Activated CD4-positive, alpha-beta T cell treated with anti-CD3 and anti-CD28 coated beads for 36 hours (primary cell): ENCODE data around the gene KNDC1. TPM values are rescaled to one million over a fixed set of nuclear protein-coding genes. Genes with fewer than 3 reads are reported as not detected.

Experiments
- ATAC-seq: fragments of 200-7000 bp; cut with Tn5 transposase; one replicate; pipeline ENCODE4 v1.10.0; 2021; ENCODE audit warnings: mild to moderate bottlenecking, moderate library complexity
- CTCF ChIA-PET: fragments of 350-600 bp; sonication (Branson Sonifier 250); formaldehyde crosslinking; loops from one replicate; lab custom pipeline; 2021; ENCODE audit warnings: antibody characterized with exemption; lab: Charles Lee
- POLR2A ChIA-PET: fragments of 350-600 bp; sonication (Branson Sonifier 250); formaldehyde crosslinking; loops from one replicate; lab custom pipeline; 2021; ENCODE audit warnings: antibody characterized with exemption, inconsistent platforms; lab: Charles Lee
- DNase-seq: peaks from one replicate; pipeline ENCODE4 v3.0.0-alpha.2; 2020
- H3K27ac Mint-ChIP-seq: one replicate; pipeline ENCODE4 v1.8.0; 2021; ENCODE audit warnings: mixed read lengths
- H3K27me3 Mint-ChIP-seq: one replicate; pipeline ENCODE4 v1.8.0; 2021; ENCODE audit warnings: mixed read lengths
- H3K36me3 Mint-ChIP-seq: one replicate; pipeline ENCODE4 v1.8.0; 2021; ENCODE audit warnings: low read depth, mixed read lengths
- H3K4me1 Mint-ChIP-seq: one replicate; pipeline ENCODE4 v1.8.0; 2021; ENCODE audit warnings: mixed read lengths
- H3K4me3 Mint-ChIP-seq: one replicate; pipeline ENCODE4 v1.8.0; 2021; ENCODE audit warnings: mild to moderate bottlenecking, moderate library complexity, mixed read lengths
- H3K9me3 Mint-ChIP-seq: one replicate; pipeline ENCODE4 v1.8.0; 2021; ENCODE audit warnings: low read depth, mixed read lengths
- intact Hi-C, 2 experiments: fragments of 100-400 bp; cut with DNase I in 1 of 2; cut with micrococcal nuclease in 1 of 2; formaldehyde crosslinking; loops; one replicate each; pipeline versions ENCODE4 v1.14.2 to v1.15.1; 2022 to 2024; cut with DNase I, micrococcal nuclease
- total RNA-seq, 2 experiments: library from RNA; stranded (reverse); gene quantifications; one replicate each; pipeline ENCODE4 v1.2.3, GENCODE V29; 2021

Gene KNDC1
- total RNA-seq, 2 experiments from 2014 or later: not detected

DNA sequence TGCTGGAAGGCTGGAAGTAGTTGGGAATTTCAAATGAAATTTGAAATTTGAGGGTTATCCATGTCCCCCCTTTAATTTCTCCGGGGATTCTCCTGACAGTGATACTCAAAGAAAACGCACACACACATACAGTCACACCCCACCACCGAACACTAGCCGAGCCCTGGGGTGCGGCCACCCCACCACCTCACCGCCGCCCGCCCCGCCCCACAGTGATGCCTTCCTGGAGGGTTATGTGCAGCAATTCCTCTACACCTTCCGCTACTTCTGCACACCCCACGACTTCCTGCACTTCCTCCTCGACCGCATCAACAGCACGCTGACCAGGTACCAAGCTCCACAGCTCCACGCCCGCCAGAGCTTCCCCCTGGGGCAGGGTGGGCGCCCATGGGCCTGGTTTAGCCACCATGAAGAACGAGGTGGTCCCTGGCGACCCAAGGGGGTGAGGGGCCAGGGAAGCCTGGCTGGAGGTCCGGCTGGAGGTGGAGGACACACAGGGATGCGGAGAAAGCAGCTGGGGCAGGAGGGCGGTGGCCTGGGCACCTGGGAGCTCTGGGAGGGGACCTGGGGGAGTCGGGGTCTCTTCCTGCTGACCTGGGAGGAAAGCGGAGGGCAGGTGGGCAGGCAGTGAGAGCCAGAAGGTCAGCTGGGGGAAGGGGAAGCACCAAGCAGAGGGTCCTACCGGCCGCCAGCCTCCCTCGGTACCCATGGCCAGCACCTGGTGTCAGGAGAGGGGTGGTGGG lies 50.5 kb downstream of the KNDC1 start:
- H3K9me3 Mint-ChIP-seq: no peaks in the 10 kb centered on the region
- intact Hi-C loops: no loop called here
- peaks cover 4% of the 10 kb centered on the region for H3K4me1 Mint-ChIP-seq
- ATAC-seq (no peak), DNase-seq (no peak)
- ChIA-PET CTCF (interaction anchor here (0.7 kb wide), 1 partner anchor 229 kb away, joined by 3 read pairs; no protein-coding TSS in a partner anchor), POLR2A (no interaction called here)
- H3K27ac Mint-ChIP-seq: no peak overlapping the region
- H3K27me3 Mint-ChIP-seq: no peaks in the 10 kb centered on the region
- H3K36me3 Mint-ChIP-seq: no peaks in the 10 kb centered on the region
- no peak overlapping the region for H3K4me3 Mint-ChIP-seq

DNA sequence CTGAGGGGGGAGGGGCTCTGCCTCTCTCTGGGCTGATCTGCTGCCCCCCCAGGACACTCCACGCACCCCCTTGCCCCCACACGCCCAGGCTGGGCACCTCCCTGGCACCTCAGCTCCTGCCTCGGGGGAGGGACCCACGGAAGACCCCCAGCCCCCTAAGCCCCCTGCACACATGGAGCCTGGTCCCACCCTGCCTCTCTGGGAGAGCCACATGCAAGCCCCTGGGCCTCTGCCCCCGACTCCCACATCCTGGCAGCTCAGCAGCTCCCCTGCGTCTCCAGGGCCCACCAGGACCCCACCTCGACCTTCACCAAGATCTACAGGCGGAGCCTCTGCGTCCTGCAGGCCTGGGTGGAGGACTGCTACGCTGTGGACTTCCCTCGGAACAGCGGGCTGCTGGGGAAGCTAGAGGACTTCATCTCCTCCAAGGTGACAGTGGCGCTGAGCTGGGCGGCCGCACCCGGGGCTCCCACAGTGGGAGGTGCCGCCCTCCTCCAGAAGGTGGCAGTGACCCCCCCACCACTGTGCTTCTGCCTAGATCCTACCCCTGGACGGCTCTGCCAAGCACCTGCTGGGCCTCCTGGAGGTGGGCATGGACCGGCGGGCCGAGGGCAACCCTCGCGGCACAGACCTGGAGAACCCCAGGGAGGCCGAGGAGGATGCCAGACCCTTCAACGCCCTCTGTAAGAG lies 51.3 kb downstream of the KNDC1 start:
- POLR2A ChIA-PET: no interaction called here
- CTCF ChIA-PET: no interaction called here
- no peaks in the 10 kb centered on the region for H3K27me3 Mint-ChIP-seq
- H3K9me3 Mint-ChIP-seq: no peaks in the 10 kb centered on the region
- H3K4me3 Mint-ChIP-seq: no peak overlapping the region
- DNase-seq: no peak
- H3K4me1 Mint-ChIP-seq: peaks cover 4% of the 10 kb centered on the region
- no peaks in the 10 kb centered on the region for H3K36me3 Mint-ChIP-seq
- no peak for ATAC-seq
- H3K27ac Mint-ChIP-seq: no peak overlapping the region
- intact Hi-C loops: no loop called here

DNA sequence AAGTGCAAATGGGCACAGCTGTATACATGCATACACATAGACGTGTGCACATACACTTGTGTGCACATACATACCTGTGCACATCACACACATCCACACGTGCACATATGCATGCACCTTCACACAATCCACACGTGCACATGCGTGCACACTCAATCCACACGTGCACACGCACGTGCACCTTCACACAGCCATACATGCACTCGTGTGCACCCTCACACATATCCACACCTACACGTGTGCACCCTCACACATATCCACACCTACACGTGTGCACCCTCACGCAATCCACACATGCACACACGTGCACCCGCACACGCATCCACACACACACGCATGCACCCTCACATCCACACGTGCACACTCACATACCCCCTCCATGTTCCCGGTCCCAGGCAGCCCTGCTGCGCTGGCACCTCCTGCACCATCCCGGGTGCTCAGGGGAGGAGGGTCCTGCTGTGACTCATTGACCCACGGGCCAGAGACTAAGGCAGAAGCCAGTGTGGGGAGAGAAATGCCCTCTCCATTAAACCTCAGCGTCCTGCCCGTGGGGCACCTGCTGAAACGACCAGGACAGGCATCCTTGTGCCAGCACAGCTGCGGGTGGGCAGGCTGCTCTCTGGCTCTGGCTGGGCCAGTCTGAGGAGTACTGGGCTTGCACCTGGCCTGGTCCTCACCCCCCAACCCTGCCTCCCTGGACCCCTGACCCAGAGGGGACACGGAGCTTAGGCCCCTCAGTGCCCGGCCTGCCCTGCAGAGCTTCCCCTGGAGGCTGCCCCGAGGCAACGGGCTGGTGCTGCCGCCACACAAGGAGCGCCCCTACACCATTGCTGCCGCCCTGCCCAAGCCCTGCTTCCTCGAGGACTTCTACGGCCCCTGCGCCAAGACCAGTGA lies 52.2 kb downstream of the KNDC1 start:
- no peaks in the 10 kb centered on the region for H3K36me3 Mint-ChIP-seq
- CTCF ChIA-PET: no interaction called here
- no peak overlapping the region for H3K27ac Mint-ChIP-seq
- peaks cover 4% of the 10 kb centered on the region for H3K4me1 Mint-ChIP-seq
- no peak overlapping the region for H3K4me3 Mint-ChIP-seq
- no peaks in the 10 kb centered on the region for H3K27me3 Mint-ChIP-seq
- no peaks in the 10 kb centered on the region for H3K9me3 Mint-ChIP-seq
- no peak for DNase-seq
- ATAC-seq: no peak
- intact Hi-C loops: no loop called here
- POLR2A ChIA-PET: no interaction called here

DNA sequence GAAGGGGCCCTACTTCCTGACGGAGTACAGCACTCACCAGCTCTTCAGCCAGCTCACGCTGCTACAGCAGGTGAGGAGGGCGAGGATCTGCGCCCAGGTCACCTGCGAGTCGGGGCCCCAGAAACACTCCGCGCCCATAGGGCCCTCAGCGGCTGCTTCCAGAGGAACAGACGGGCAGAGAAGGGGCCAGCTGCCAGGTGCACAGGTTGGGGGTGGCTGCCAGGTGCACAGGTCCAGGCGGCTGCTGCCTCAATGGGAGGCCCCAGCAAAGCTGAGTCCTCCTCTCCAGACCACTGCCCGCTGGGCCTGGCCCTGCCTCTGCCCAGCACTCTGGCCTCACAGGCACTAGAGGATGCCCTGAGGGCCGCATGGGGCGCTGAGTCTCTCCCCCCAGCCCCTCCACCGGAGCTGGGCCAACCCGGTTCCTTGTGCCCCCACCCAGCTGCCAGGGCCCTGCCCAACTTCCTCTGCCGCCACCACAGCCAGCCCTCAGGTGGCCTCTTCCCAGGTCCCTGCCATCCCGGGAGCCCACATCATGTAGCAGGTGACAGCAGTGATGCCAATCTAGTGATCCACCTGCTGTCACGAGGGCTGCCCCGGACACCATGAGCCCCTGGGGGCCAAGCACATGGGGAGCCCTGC lies 53.0 kb downstream of the KNDC1 start:
- Mint-ChIP-seq H3K4me3 (no peak overlapping the region), H3K36me3 (no peaks in the 10 kb centered on the region), H3K9me3 (no peaks in the 10 kb centered on the region), H3K4me1 (peaks cover 4% of the 10 kb centered on the region), H3K27me3 (no peaks in the 10 kb centered on the region), H3K27ac (no peak overlapping the region)
- ChIA-PET CTCF (no interaction called here), POLR2A (no interaction called here)
- intact Hi-C loops: no loop called here
- DNase-seq (no peak), ATAC-seq (no peak)

DNA sequence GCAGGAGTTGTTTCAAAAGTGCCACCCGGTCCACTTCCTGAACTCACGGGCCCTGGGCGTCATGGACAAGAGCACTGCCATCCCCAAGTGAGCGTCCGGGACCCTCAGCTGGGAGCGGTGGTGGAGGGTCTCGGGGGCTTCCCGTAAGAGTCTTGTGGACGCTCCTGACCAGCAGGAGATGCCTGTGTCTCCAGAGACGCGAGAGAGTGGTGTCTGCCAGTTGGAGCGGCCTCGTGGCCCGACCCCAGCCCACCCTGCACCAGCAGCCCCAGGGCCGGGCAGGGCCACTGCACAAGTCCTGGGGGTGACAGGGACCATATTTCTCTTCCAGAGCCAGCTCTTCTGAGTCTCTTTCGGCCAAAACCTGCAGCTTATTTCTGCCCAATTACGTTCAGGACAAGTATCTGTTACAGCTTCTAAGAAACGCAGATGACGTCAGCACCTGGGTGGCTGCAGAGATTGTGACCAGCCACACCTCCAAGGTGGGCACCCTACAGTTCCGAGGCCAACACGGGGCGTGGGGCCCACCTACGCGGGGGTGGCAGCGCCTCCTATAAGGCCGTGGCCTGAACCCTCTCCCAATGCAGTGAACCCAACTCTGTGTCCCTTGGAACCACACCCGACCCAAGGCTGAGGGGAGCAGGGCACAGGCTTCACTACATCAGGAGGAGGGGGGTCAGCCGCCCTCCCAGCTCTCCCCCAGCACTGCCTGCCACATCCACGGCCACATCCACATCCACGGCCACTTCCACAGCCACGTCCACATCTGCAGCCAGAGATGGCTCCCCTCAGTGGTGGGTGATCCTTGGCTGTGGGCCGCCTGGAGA lies 53.8 kb downstream of the KNDC1 start:
- Mint-ChIP-seq H3K27me3 (no peaks in the 10 kb centered on the region), H3K4me3 (no peak overlapping the region), H3K36me3 (no peaks in the 10 kb centered on the region), H3K27ac (no peak overlapping the region), H3K9me3 (no peaks in the 10 kb centered on the region), H3K4me1 (peaks cover 4% of the 10 kb centered on the region)
- ChIA-PET CTCF (no interaction called here), POLR2A (no interaction called here)
- ATAC-seq: no peak
- no peak for DNase-seq
- intact Hi-C loops: no loop called here

DNA sequence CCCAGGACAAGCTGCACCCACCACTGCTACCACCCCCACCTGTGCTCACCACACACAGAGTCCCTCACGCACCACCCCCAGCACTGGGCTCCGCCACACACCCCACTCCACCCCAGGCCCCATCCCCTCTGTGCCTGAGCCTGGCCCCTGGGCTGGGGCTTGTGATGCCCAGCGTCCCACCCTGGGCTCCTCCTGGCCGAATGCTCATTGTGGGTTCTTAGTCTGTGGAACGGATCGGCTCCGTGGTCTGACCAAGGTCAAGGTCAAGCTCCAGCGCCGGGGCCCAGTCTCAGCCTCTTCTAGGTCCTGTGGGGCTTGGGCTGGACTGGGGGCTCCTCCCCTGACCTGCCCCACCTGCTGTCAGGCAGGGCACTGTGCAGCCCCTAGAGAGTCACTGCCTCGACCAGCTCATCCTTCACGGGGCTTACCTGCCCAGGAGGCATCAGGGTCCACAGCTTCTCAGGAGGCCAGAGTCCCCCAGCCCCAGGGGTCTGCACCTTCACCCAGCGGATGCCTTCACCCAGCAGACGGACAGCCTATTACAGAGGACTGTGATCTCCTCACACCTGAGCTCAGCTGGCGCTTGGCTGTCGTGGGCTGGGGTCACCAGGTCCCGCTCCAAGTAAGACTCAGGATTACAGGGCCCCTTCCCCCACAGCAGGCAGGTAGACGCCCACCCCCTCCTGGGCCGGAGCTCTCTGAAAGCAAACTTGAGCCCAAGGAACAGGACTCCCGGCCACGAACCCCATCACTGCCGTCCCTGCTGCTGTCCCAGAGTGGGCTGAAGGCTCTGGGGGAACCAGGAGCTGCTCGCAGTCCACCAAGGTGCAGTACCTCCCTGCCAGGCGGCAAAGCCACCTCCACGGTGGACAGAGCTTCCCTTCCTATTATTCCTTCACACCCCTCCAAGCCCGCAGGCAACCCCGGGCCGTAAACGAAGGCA lies 54.7 kb downstream of the KNDC1 start:
- Mint-ChIP-seq H3K27ac (no peak overlapping the region), H3K4me1 (peaks cover 4% of the 10 kb centered on the region), H3K36me3 (no peaks in the 10 kb centered on the region), H3K27me3 (no peaks in the 10 kb centered on the region), H3K9me3 (no peaks in the 10 kb centered on the region), H3K4me3 (no peak overlapping the region)
- POLR2A ChIA-PET: no interaction called here
- CTCF ChIA-PET: no interaction called here
- no peak for ATAC-seq
- DNase-seq: no peak
- intact Hi-C loops: no loop called here

DNA sequence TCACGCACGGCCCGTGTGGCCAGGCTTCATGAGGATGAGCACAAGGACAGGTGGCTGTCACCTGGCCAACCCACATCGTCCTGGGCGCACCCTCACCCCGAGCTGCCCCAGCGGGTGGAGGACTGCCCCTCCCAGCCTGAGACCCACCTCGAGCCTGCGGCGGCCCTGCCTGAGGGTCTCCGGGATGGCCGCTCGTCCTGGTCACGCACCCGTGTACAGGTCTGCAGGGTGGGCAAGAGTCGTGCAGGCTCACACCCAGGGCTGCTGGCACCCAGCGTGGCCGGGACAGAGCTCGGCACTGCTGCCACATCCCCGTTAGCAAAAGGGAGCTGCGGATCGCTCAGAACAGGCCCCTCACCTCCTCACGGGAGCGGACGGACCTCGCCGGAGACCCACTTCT lies 55.6 kb downstream of the KNDC1 start:
- Mint-ChIP-seq H3K4me3 (no peak overlapping the region), H3K36me3 (no peaks in the 10 kb centered on the region), H3K27me3 (no peaks in the 10 kb centered on the region), H3K27ac (no peak overlapping the region), H3K9me3 (no peaks in the 10 kb centered on the region), H3K4me1 (peaks cover under 1% of the 10 kb centered on the region)
- intact Hi-C loops: no loop called here
- DNase-seq: no peak
- ATAC-seq: no peak
- ChIA-PET POLR2A (no interaction called here), CTCF (no interaction called here)

DNA sequence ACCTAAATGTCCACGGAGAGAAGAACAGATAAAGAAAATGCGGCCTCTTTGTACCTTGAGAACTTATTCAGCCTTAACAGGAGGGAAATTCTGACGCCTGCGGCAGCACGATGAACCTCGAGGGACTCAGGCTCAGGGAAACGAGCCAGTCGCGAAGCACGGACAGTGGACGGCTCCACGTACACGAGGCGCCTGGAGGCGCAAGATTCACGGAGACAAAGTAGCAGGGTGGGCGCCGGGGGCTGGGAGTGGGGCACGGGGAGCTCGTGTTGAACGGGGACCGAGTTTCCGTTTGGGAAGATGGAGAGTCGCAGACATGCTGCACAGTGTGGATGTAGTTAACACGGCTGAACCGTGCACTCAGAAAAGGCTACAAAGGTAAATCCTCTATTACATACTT lies 56.8 kb downstream of the KNDC1 start:
- Mint-ChIP-seq H3K9me3 (no peaks in the 10 kb centered on the region), H3K4me3 (no peak overlapping the region), H3K27me3 (peaks cover 7% of the 10 kb centered on the region), H3K4me1 (no peaks in the 10 kb centered on the region), H3K36me3 (no peaks in the 10 kb centered on the region), H3K27ac (no peak overlapping the region)
- CTCF ChIA-PET: no interaction called here
- DNase-seq (no peak), ATAC-seq (no peak)
- POLR2A ChIA-PET: no interaction called here
- intact Hi-C loops: no loop called here

DNA sequence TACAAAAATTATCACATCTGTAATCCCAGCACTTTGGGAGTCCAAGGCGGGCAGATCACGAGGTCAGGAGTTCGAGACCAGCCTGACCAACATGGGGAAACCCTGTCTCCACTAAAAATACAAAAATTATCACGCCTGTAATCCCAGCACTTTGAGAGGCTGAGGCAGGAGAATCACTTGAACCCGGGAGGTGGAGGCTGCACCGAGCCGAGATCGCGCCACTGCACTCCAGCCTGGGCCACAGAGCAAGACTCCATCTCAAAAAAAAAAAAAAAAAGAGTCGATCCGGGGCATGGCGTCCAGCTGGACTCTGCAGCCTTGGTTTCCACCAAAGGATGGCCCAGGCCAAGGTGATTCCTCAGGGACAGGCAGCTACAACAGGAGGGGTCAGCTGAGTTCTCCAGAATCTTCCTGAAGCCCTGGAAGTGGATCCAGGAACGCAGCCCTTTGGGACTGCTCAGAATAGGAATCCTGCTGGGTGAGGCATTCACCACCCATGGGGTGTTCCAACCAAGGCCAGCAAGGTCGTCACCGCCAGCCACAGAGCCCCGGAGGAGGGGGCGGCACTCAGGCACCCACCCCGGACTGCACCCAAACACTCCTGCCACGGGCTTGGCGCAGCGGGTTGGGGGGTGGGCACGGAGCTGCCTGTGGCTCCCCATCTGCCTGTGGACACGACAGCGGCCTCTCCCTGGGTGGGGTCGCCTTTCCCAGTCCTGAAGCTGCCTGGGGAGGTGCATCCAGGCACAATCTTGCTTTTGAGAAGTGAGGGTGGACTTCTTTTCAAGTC lies 58.0 kb downstream of the KNDC1 start:
- intact Hi-C loops: no loop called here
- DNase-seq (no peak), ATAC-seq (no peak)
- no peaks in the 10 kb centered on the region for H3K36me3 Mint-ChIP-seq
- ChIA-PET CTCF (no interaction called here), POLR2A (no interaction called here)
- H3K4me1 Mint-ChIP-seq: no peaks in the 10 kb centered on the region
- H3K9me3 Mint-ChIP-seq: no peaks in the 10 kb centered on the region
- peaks cover 7% of the 10 kb centered on the region for H3K27me3 Mint-ChIP-seq
- H3K27ac Mint-ChIP-seq: no peak overlapping the region
- H3K4me3 Mint-ChIP-seq: no peak overlapping the region

DNA sequence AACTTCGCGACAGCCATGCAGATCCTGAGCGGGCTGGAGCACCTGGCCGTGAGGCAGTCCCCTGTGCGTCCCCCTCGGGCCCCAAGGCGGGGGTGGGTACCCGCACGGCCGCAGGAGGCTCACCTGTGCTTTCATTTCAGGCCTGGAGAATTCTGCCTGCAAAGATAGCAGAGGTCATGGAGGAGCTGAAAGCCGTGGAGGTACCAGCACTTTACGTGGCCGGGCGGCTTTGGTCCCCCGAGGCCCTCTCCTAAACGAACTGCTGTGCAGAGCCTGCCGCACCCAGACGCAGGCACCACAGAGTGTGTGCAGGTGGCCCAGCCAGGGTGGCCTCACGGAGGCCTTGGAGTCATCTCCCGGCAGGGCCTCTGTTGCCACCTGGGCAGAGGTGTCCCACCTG lies 58.9 kb downstream of the KNDC1 start:
- intact Hi-C loops: no loop called here
- H3K4me3 Mint-ChIP-seq: no peak overlapping the region
- ATAC-seq: no peak
- H3K27me3 Mint-ChIP-seq: peaks cover 7% of the 10 kb centered on the region
- H3K9me3 Mint-ChIP-seq: no peaks in the 10 kb centered on the region
- H3K36me3 Mint-ChIP-seq: no peaks in the 10 kb centered on the region
- DNase-seq: no peak
- no peaks in the 10 kb centered on the region for H3K4me1 Mint-ChIP-seq
- CTCF ChIA-PET: no interaction called here
- POLR2A ChIA-PET: no interaction called here
- no peak overlapping the region for H3K27ac Mint-ChIP-seq
